HEK293 (cell line): ENCODE results near the gene ARMC2.

Source experiments
- ELK4 ChIP-seq: IDR thresholded peaks from 2 replicates; pipeline ENCODE4 v1.6.1; 2011; ENCODE audit warnings: mild to moderate bottlenecking, low read depth, low read length, borderline replicate concordance
- GFI1B ChIP-seq: fragments of 450-650 bp; formaldehyde crosslinking; IDR thresholded peaks from 2 replicates; pipeline ENCODE4 v1.5.1; 2016; ENCODE audit warnings: missing biosample characterization, missing genetic modification characterization
- GLIS1 ChIP-seq: fragments of 450-650 bp; formaldehyde crosslinking; IDR thresholded peaks from 2 replicates; pipeline ENCODE4 v1.5.1; 2016; ENCODE audit warnings: missing biosample characterization, missing genetic modification characterization
- HOXD13 ChIP-seq: sonication (generic); formaldehyde crosslinking; IDR thresholded peaks from 2 replicates; pipeline ENCODE4 v1.8.0; 2022; ENCODE audit warnings: missing genetic modification reagents, borderline replicate concordance
- OSR2 ChIP-seq: fragments of 450-650 bp; formaldehyde crosslinking; IDR thresholded peaks from 2 replicates; pipeline ENCODE4 v1.5.1; 2016; ENCODE audit warnings: missing biosample characterization, missing genetic modification characterization
- SCRT2 ChIP-seq: fragments of 450-650 bp; formaldehyde crosslinking; IDR thresholded peaks from 2 replicates; pipeline ENCODE4 v1.5.1; 2016; ENCODE audit warnings: missing biosample characterization, missing genetic modification characterization
- YY2 ChIP-seq: fragments of 450-650 bp; formaldehyde crosslinking; IDR thresholded peaks from 2 replicates; pipeline ENCODE4 v1.5.1; 2016; ENCODE audit warnings: missing biosample characterization, missing genetic modification characterization
- ZEB2 ChIP-seq: fragments of 450-650 bp; formaldehyde crosslinking; IDR thresholded peaks from 2 replicates; pipeline ENCODE4 v1.5.1; 2016; ENCODE audit warnings: missing biosample characterization, missing genetic modification characterization
- ZNF16 ChIP-seq: fragments of 450-650 bp; formaldehyde crosslinking; IDR thresholded peaks from 2 replicates; pipeline ENCODE4 v1.5.1; 2016; ENCODE audit warnings: low read depth, missing biosample characterization, missing genetic modification characterization
- ZNF19 ChIP-seq: fragments of 450-650 bp; formaldehyde crosslinking; IDR thresholded peaks from 2 replicates; pipeline ENCODE4; 2016; ENCODE audit warnings: missing biosample characterization, missing genetic modification characterization, low read depth
- ZNF23 ChIP-seq: fragments of 450-650 bp; formaldehyde crosslinking; IDR thresholded peaks from 2 replicates; pipeline ENCODE4 v1.5.1; 2016; ENCODE audit warnings: missing biosample characterization, missing genetic modification characterization, borderline replicate concordance
- ZNF248 ChIP-seq: fragments of 450-650 bp; formaldehyde crosslinking; IDR thresholded peaks from 2 replicates; pipeline ENCODE4 v1.5.1; 2017; ENCODE audit warnings: missing biosample characterization, missing genetic modification characterization
- ZNF280C ChIP-seq: fragments of 450-650 bp; formaldehyde crosslinking; IDR thresholded peaks from 2 replicates; pipeline ENCODE4 v1.5.1; 2016; ENCODE audit warnings: missing biosample characterization, missing genetic modification characterization
- ZNF302 ChIP-seq: fragments of 450-650 bp; formaldehyde crosslinking; IDR thresholded peaks from 2 replicates; pipeline ENCODE4 v1.5.1; 2016; ENCODE audit warnings: missing biosample characterization, missing genetic modification characterization, low read depth
- ZNF366 ChIP-seq: fragments of 450-650 bp; formaldehyde crosslinking; conservative IDR thresholded peaks from 2 replicates; pipeline ENCODE4 v1.5.1; 2016; ENCODE audit warnings: missing biosample characterization, missing genetic modification characterization
- ZNF514 ChIP-seq: fragments of 450-650 bp; formaldehyde crosslinking; IDR thresholded peaks from 2 replicates; pipeline ENCODE4 v1.5.1; 2016; ENCODE audit warnings: missing biosample characterization, missing genetic modification characterization
- ZNF530 ChIP-seq: fragments of 450-650 bp; formaldehyde crosslinking; IDR thresholded peaks from 2 replicates; pipeline ENCODE4 v1.5.1; 2016; ENCODE audit warnings: low read depth, missing biosample characterization, missing genetic modification characterization
- ZNF571 ChIP-seq: fragments of 450-650 bp; formaldehyde crosslinking; IDR thresholded peaks from 2 replicates; pipeline ENCODE4 v1.5.0; 2017; ENCODE audit warnings: missing biosample characterization, missing genetic modification characterization
- ZNF580 ChIP-seq: fragments of 450-650 bp; formaldehyde crosslinking; IDR thresholded peaks from 2 replicates; pipeline ENCODE4 v1.5.1; 2016; ENCODE audit warnings: missing biosample characterization, missing genetic modification characterization
- ZNF585B ChIP-seq: fragments of 450-650 bp; formaldehyde crosslinking; IDR thresholded peaks from 2 replicates; pipeline ENCODE4 v1.5.1; 2016; ENCODE audit warnings: missing biosample characterization, missing genetic modification characterization
- ZNF596 ChIP-seq: fragments of 450-650 bp; IDR thresholded peaks from 2 replicates; pipeline ENCODE4 v1.5.0; 2018; ENCODE audit warnings: missing biosample characterization, mild to moderate bottlenecking, missing genetic modification characterization, moderate library complexity
- ZNF600 ChIP-seq: fragments of 450-650 bp; formaldehyde crosslinking; IDR thresholded peaks from 2 replicates; pipeline ENCODE4 v1.5.1; 2016; ENCODE audit warnings: missing biosample characterization, missing genetic modification characterization
- ZNF621 ChIP-seq: fragments of 450-650 bp; formaldehyde crosslinking; IDR thresholded peaks from 2 replicates; pipeline ENCODE4 v1.5.1; 2017; ENCODE audit warnings: missing biosample characterization, missing genetic modification characterization
- ZNF658 ChIP-seq: fragments of 450-650 bp; formaldehyde crosslinking; IDR thresholded peaks from 2 replicates; pipeline ENCODE4; 2016; ENCODE audit warnings: missing biosample characterization, missing genetic modification characterization
- ZNF664 ChIP-seq: fragments of 450-650 bp; formaldehyde crosslinking; IDR thresholded peaks from 2 replicates; pipeline ENCODE4 v1.5.1; 2016; ENCODE audit warnings: missing biosample characterization, missing genetic modification characterization
- ZNF704 ChIP-seq: fragments of 450-650 bp; formaldehyde crosslinking; IDR thresholded peaks from 2 replicates; pipeline ENCODE4 v1.5.1; 2016; ENCODE audit warnings: missing biosample characterization, missing genetic modification characterization
- ZNF76 ChIP-seq: fragments of 450-650 bp; formaldehyde crosslinking; IDR thresholded peaks from 2 replicates; pipeline ENCODE4; 2016; ENCODE audit warnings: low read depth, missing biosample characterization, missing genetic modification characterization, borderline replicate concordance
- ZNF830 ChIP-seq: fragments of 450-650 bp; IDR thresholded peaks from 2 replicates; pipeline ENCODE4 v1.5.0; 2018; ENCODE audit warnings: missing biosample characterization, missing genetic modification characterization, low read depth, mild to moderate bottlenecking, moderate library complexity
- ZXDB ChIP-seq: fragments of 450-650 bp; formaldehyde crosslinking; IDR thresholded peaks from 2 replicates; pipeline ENCODE4 v1.5.1; 2016; ENCODE audit warnings: missing biosample characterization, missing genetic modification characterization
- TF ChIP-seq, protein P1 (sequence below): fragments of 450-650 bp; formaldehyde crosslinking; IDR thresholded peaks from 2 replicates; pipeline ENCODE4 v1.5.1; 2017; ENCODE audit warnings: missing biosample characterization, missing genetic modification characterization
- TF ChIP-seq, protein P2 (sequence below): sonication (generic); formaldehyde crosslinking; IDR thresholded peaks from 2 replicates; pipeline ENCODE4 v1.8.1; 2022; ENCODE audit warnings: mild to moderate bottlenecking, moderate library complexity, missing genetic modification reagents
- TF ChIP-seq, protein P3 (sequence below): fragments of 450-650 bp; IDR thresholded peaks from 2 replicates; pipeline ENCODE4 v1.5.1; 2018; ENCODE audit warnings: missing biosample characterization, mild to moderate bottlenecking, missing genetic modification characterization

The ARMC2 gene

DNA sequence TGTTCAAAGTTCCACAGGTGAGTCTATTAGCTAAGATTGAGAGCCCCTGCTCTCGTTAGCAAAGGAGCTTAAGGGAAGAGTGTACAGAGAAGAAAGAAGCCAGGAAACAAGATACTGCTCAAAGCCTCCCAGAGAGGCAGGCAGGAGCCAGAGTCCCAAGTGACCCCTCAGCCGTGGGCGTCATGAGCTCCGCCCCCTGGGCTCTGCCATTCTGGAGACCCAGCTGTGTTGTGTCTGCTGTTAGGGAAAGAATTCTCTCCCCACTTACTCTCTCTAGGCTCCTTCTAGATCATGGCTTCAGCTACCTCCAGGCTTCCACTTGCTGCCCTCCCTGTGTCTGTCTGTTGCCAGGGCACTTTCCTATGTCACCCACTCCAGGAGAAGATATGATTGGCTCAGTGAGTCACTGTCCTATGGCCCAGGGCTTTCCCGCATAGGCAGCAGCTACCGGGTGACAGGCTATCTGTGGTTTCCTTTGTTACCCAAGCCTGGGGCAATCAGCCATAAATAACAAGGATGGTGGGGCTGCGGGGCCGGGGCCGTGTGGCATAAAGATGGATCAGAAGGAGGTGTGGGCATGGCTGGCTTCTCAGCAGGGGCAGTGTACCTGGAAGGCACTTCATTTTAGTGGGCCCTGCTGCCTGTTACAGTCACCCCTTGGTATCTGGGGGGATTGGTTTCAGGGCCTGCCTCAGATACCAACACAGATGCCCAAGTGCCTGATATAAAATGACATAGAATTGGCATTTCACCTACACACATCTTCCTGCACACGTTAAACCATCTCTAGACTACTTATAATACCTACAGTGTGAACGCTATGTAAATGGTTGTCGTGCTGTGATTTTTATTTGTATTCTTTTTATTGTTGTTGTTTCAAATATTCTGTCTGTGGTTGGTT is 118.9 kb downstream of the ARMC2 start (continued):
- no peak for TF ChIP-seq ZNF664 (tag by site-specific recombination)
- TF ChIP-seq ZNF514 (tag by site-specific recombination) = no peak
- TF ChIP-seq GLIS1 (tag by site-specific recombination) = 0 out of 2 replicates have a peak, but pooled peaks have one; percentile 47
- TF ChIP-seq GFI1B (tag by site-specific recombination) = no peak
- TF ChIP-seq ELK4 = no peak
- TF ChIP-seq ZNF571 (tag by site-specific recombination) = no peak
- peak; percentile 80 for TF ChIP-seq SCRT2
- TF ChIP-seq ZNF302 = no peak
- no peak for TF ChIP-seq ZNF596 (tag by site-specific recombination)
- TF ChIP-seq HOXD13 (CRISPR knock-in tag) = no peak
- TF ChIP-seq ZNF76 (tag by site-specific recombination) = no peak
- TF ChIP-seq, protein P1, sequence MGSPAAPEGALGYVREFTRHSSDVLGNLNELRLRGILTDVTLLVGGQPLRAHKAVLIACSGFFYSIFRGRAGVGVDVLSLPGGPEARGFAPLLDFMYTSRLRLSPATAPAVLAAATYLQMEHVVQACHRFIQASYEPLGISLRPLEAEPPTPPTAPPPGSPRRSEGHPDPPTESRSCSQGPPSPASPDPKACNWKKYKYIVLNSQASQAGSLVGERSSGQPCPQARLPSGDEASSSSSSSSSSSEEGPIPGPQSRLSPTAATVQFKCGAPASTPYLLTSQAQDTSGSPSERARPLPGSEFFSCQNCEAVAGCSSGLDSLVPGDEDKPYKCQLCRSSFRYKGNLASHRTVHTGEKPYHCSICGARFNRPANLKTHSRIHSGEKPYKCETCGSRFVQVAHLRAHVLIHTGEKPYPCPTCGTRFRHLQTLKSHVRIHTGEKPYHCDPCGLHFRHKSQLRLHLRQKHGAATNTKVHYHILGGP (tag by site-specific recombination) = no peak
- TF ChIP-seq ZNF280C = no peak
- TF ChIP-seq ZEB2 (tag by site-specific recombination) = no peak
- TF ChIP-seq ZNF600 (tag by site-specific recombination) = peak; percentile 66; the same call in 1 of the 2 replicates
- no peak; the same call in 1 of the 2 replicates for TF ChIP-seq ZXDB (tag by site-specific recombination)
- TF ChIP-seq, protein P2, sequence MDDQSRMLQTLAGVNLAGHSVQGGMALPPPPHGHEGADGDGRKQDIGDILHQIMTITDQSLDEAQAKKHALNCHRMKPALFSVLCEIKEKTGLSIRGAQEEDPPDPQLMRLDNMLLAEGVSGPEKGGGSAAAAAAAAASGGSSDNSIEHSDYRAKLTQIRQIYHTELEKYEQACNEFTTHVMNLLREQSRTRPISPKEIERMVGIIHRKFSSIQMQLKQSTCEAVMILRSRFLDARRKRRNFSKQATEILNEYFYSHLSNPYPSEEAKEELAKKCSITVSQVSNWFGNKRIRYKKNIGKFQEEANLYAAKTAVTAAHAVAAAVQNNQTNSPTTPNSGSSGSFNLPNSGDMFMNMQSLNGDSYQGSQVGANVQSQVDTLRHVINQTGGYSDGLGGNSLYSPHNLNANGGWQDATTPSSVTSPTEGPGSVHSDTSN (CRISPR knock-in tag) = no peak
- TF ChIP-seq ZNF19 (tag by site-specific recombination) = no peak
- no peak for TF ChIP-seq YY2 (tag by site-specific recombination)
- no peak for TF ChIP-seq ZNF830 (tag by site-specific recombination)
- TF ChIP-seq, protein P3, sequence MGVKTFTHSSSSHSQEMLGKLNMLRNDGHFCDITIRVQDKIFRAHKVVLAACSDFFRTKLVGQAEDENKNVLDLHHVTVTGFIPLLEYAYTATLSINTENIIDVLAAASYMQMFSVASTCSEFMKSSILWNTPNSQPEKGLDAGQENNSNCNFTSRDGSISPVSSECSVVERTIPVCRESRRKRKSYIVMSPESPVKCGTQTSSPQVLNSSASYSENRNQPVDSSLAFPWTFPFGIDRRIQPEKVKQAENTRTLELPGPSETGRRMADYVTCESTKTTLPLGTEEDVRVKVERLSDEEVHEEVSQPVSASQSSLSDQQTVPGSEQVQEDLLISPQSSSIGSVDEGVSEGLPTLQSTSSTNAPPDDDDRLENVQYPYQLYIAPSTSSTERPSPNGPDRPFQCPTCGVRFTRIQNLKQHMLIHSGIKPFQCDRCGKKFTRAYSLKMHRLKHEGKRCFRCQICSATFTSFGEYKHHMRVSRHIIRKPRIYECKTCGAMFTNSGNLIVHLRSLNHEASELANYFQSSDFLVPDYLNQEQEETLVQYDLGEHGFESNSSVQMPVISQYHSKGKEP = no peak
- no peak for TF ChIP-seq ZNF704 (tag by site-specific recombination)
- TF ChIP-seq OSR2 (tag by site-specific recombination) = peak; percentile 86
- TF ChIP-seq ZNF585B (tag by site-specific recombination) = no peak
- TF ChIP-seq ZNF658 = no peak
- TF ChIP-seq ZNF16 (tag by site-specific recombination) = no peak
- TF ChIP-seq ZNF580 = no peak
- no peak for TF ChIP-seq ZNF23 (tag by site-specific recombination)
- TF ChIP-seq ZNF530 (tag by site-specific recombination) = no peak
- no peak for TF ChIP-seq ZNF621 (tag by site-specific recombination)
- TF ChIP-seq ZNF248 (tag by site-specific recombination) = no peak
- no peak for TF ChIP-seq ZNF366 (tag by site-specific recombination)
